Psoas muscle (tissue), 8 donors: Measurements from ENCODE around the gene RBP2. TPM values are rescaled to one million over a fixed set of nuclear protein-coding genes. Genes with fewer than 3 reads are reported as not detected.

Experiments
- ATAC-seq, 4 donors: fragments of 200-7000 bp; cut with Tn5 transposase; one replicate each; pipeline ENCODE4 v1.9.1; 2020; ENCODE audit warnings: moderate library complexity in 3 of 4, mild to moderate bottlenecking in 2 of 4
- DNase-seq, 2 donors: peaks; one replicate each; pipeline ENCODE4 v3.0.0-alpha.2; 2020
- H3K27ac ChIP-seq: fragments of 200-600 bp; one replicate; pipeline ENCODE4 v1.8.0; 2022
- H3K27me3 ChIP-seq, 3 donors: fragments of 200-600 bp in 1 of 3; one replicate each; pipeline versions ENCODE4 v1.6.1 to v1.8.0; 2013 to 2022; ENCODE audit warnings: low read length in 2 of 3, mild to moderate bottlenecking in 2 of 3, moderate library complexity in 1 of 3; ENCODE audit not compliant: insufficient read depth in 3 of 3
- H3K36me3 ChIP-seq, 2 donors: fragments of 200-600 bp in 1 of 2; one replicate each; pipeline versions ENCODE4 v1.6.1 to v1.8.0; 2013 to 2022; ENCODE audit warnings: low read depth in 1 of 2, mild to moderate bottlenecking in 1 of 2, moderate library complexity in 1 of 2; ENCODE audit not compliant: insufficient read depth in 1 of 2
- H3K4me1 ChIP-seq: fragments of 200-600 bp; one replicate; pipeline ENCODE4 v1.8.0; 2022
- H3K4me3 ChIP-seq: fragments of 200-600 bp; one replicate; pipeline ENCODE4 v1.8.0; 2022; ENCODE audit warnings: mild to moderate bottlenecking
- H3K9me3 ChIP-seq: fragments of 200-600 bp; one replicate; pipeline ENCODE4 v1.8.0; 2022
- CTCF ChIP-seq: fragments of 200-600 bp; IDR thresholded peaks from one replicate; pipeline ENCODE4 v1.8.0; 2022; ENCODE audit warnings: antibody characterized with exemption
- WGBS, 3 donors: extraction: QIAGEN DNeasy Blood & Tissue Kit; methylation state at CpG; one replicate each; pipeline versions ENCODE4 v1.1.6 to v1.1.7; 2013; 5-methylcytosine and 5-hydroxymethylcytosine counted together
- intact Hi-C, 2 donors: fragments of 100-400 bp; cut with DNase I; formaldehyde crosslinking; loops; one replicate each; pipeline versions ENCODE4 v1.11.0 to v1.14.2; 2022
- polyA plus RNA-seq, 3 donors: library from polyadenylated mRNA; stranded (reverse); fragments of 200-250 nt; gene quantifications; one replicate each; pipeline ENCODE4 v1.2.3, GENCODE V29; 2013
- total RNA-seq, 4 donors: library from RNA; stranded (reverse); fragmentation: NEBNext Ultra II Directional in 2 of 4; extraction: Animal tissue kit (Norgen Biotek cat#: 25700) in 2 of 4; gene quantifications; one replicate each; pipeline versions ENCODE4 v1.2.1 to v1.2.4, GENCODE V29; 2021 to 2023
- donor health status: healthy with polysubstance abuse.
- donor health status: DM: no; HTN: no; CAD: no; lungs with moderate emphysema.
- donor health status: Bipolar disorder and iron deficiency.
- donor health status: healthy.
- donor health status: DM: yes; HTN: yes; CAD: no.
- donor health status: DM: no; HTN: no; CAD: no.
- donor health status: DM: no; HTN: no; CAD: no.
- donor health status: DM: yes; HTN: yes; CAD: no.

RBP2 gene
- total and polyA plus RNA-seq, 7 donors, result 0.59 to 2.7 TPM; not detected in 5

GRCh38 chr3:139468399-139468798 lies 7.9 kb downstream of the RBP2 start:
- Histone ChIP-seq H3K36me3 (no peaks in the 10 kb centered on the region), H3K27ac (no peak overlapping the region), H3K9me3 (no peaks in the 10 kb centered on the region), H3K4me3 (no peak overlapping the region), H3K27me3 (no peaks in the 10 kb centered on the region), H3K4me1 (no peaks in the 10 kb centered on the region)
- ATAC-seq, result peak in 1 of 4 donors; percentile 33
- intact Hi-C loops, result no loop called here
- 27 to 54% (median 32%) methylated on average over 2 of the region's 2 CpGs for WGBS, 3 donors
- no peak for DNase-seq
- no peak for TF ChIP-seq CTCF

GRCh38 chr3:139466360-139466759 lies 10.0 kb downstream of the RBP2 start:
- intact Hi-C loops, result no loop called here
- Histone ChIP-seq H3K27ac (no peak overlapping the region), H3K4me1 (no peaks in the 10 kb centered on the region), H3K27me3 (no peaks in the 10 kb centered on the region), H3K36me3 (no peaks in the 10 kb centered on the region), H3K4me3 (no peak overlapping the region), H3K9me3 (no peaks in the 10 kb centered on the region)
- 63 to 73% (median 68%) methylated on average over 5 of the region's 5 CpGs for WGBS, 3 donors
- DNase-seq (no peak), ATAC-seq (no peak)
- TF ChIP-seq CTCF, result no peak

GRCh38 chr3:139465636-139466035 lies 10.7 kb downstream of the RBP2 start:
- ATAC-seq, result no peak
- 94 to 97% (median 95%) methylated on average over 7 of the region's 7 CpGs for WGBS, 3 donors

GRCh38 chr3:139463466-139463865 lies 12.8 kb downstream of the RBP2 start:
- no peak for ATAC-seq
- no peaks in the 10 kb centered on the region for H3K9me3 ChIP-seq
- H3K27ac ChIP-seq, result no peak overlapping the region
- no peaks in the 10 kb centered on the region for H3K27me3 ChIP-seq
- DNase-seq, result no peak
- TF ChIP-seq CTCF, result no peak
- WGBS, 3 donors, result 49 to 64% (median 57%) methylated on average over 3 of the region's 3 CpGs
- H3K36me3 ChIP-seq, result no peaks in the 10 kb centered on the region
- H3K4me1 ChIP-seq, result no peaks in the 10 kb centered on the region
- intact Hi-C loops, result no loop called here
- H3K4me3 ChIP-seq, result no peak overlapping the region

More at GRCh38 chr3:139465636-139466035, 10.7 kb downstream of the RBP2 start:
- H3K27ac ChIP-seq, result no peak overlapping the region
- no peaks in the 10 kb centered on the region for H3K27me3 ChIP-seq
- H3K9me3 ChIP-seq, result no peaks in the 10 kb centered on the region
- H3K36me3 ChIP-seq, result no peaks in the 10 kb centered on the region
- DNase-seq, result no peak
- intact Hi-C loops, result no loop called here
- H3K4me1 ChIP-seq, result no peaks in the 10 kb centered on the region
- TF ChIP-seq CTCF, result no peak
- H3K4me3 ChIP-seq, result no peak overlapping the region

GRCh38 chr3:139460529-139460928 lies 15.8 kb downstream of the RBP2 start:
- Histone ChIP-seq H3K4me1 (no peaks in the 10 kb centered on the region), H3K27me3 (no peaks in the 10 kb centered on the region), H3K27ac (no peak overlapping the region), H3K36me3 (no peaks in the 10 kb centered on the region), H3K4me3 (no peak overlapping the region), H3K9me3 (no peaks in the 10 kb centered on the region)
- DNase-seq (no peak), ATAC-seq (no peak)
- WGBS, 3 donors, result 74 to 79% (median 79%) methylated on average over 2 of the region's 2 CpGs
- intact Hi-C loops, result no loop called here
- no peak for TF ChIP-seq CTCF
